ENCODE data around the gene CMTM2. TPM values are rescaled to one million over a fixed set of nuclear protein-coding genes. Genes with fewer than 3 reads are reported as not detected.

CMTM2 gene, protein sequence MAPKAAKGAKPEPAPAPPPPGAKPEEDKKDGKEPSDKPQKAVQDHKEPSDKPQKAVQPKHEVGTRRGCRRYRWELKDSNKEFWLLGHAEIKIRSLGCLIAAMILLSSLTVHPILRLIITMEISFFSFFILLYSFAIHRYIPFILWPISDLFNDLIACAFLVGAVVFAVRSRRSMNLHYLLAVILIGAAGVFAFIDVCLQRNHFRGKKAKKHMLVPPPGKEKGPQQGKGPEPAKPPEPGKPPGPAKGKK
- total RNA-seq (1 to 10 TPM in 1 of 2 donors, not detected in 1; 1.3 TPM), polyA plus RNA-seq (not detected)
- long read RNA-seq, donor 1, partial matches to known transcripts: 0 of 8 reads
- long read RNA-seq, donor 1, other reads (novel, unspliced or antisense): 8 of 8 reads
- long read RNA-seq, donor 2, partial matches to known transcripts: 0 of 2 reads
- long read RNA-seq, donor 2, other reads (novel, unspliced or antisense): 2 of 2 reads

DNA sequence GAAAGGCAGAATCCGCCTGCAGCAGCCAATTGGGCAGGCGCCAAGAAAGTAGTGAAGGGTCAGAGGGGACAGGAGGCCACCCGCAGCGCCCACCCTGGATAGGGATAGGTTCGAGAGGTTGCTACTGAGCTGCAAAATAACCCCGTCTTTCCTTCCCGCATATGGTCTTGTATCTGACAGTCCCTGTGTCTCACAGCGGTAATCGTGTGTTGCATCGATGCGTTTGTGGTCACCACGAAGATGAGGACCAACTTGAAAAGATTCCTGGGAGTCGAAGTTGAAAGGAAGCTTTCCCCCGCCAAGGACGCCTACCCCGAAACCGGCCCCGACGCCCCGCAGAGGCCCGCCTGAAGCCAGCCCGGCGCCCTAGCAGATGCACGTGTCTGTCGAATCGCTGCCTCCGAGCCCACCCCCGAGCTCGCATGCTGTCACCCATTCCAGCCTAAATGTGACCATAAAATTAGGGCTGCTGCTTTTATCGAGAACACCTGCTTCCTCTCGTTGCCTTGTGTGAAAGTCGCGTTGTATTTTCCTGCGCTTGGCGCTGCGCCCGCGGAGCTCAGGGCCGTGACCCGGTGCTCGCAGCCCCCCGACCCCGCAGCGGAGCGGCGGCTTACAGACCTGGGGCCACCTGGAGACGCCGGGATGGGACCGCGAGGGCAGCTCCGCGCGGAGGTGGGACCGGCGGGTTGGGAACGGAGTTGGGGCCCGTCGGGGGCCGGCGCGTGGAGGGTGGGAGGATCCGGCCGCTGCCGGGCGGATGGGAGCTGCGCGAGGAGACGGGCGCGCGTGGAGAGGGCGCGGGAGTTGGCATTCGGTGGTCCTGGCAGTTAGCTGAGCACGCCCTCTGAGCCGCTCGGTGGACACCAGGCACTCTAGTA is at the start of gene CMTM2:
TSS of gene CMTM2 (plus strand) at position 813 of the 881 bp plus-strand sequence. CDS start 145 bp downstream, outside the sequence.
- Histone ChIP-seq H3K36me3 (ENCODE audit: control insufficient read depth in 1 of 2, insufficient read depth in 2 of 2, low read length in 1 of 2) (no peaks in the 10 kb centered on the region), H3K27me3 (ENCODE audit: control insufficient read depth in 1 of 2, insufficient read depth in 2 of 2, low read length in 1 of 2) (no peaks in the 10 kb centered on the region), H3K4me3 (ENCODE audit: low read length in 2 of 2) (no peak within 1 kb of the TSS), H3K27ac (ENCODE audit: low read depth in 1 of 2, low read length in 2 of 2) (no peak within 1 kb of the TSS), H3K9me3 (ENCODE audit: control insufficient read depth, low read length) (no peaks in the 10 kb centered on the region), H3K4me1 (ENCODE audit: control insufficient read depth in 1 of 2, insufficient read depth in 2 of 2, low read length in 2 of 2) (peaks cover 0 to 6% of the 10 kb centered on the region in 2 donors)
- intact Hi-C loops (cut with DNase I): no loop called here
- peak in 1 of 2 donors; percentile 52 for DNase-seq
- peak; percentile 17 for ATAC-seq (ENCODE audit: low FRiP score)
- WGBS, 2 donors: 33 to 34% methylated on average over 66 to 77 of the region's 77 CpGs

DNA sequence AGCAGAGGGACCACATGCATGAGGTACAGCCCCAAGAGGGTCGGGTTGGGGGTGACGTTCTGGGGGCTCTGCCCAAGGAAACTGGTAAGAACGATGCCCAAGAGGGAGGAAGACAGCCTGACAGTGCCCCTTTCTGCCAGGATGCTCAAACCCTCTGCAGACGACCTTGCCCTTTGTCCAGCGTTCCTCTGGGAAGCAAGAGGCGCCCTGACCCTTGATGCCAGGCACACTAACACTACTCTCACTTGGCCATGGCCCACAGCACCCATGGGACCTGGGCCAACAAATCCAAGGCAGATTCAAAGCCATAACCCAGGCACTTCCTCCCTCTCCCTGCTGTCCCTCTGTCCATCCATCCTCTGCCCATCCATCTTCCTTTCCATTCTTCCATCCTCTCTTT is 49.8 kb upstream of the CMTM2 start:
- ATAC-seq (ENCODE audit: low FRiP score) (no peak), DNase-seq (peak in 1 of 2 donors; percentile 42)
- Histone ChIP-seq H3K4me3 (ENCODE audit: low read length in 2 of 2) (no peak overlapping the region), H3K27me3 (ENCODE audit: control insufficient read depth in 1 of 2, insufficient read depth in 2 of 2, low read length in 1 of 2) (no peaks in the 10 kb centered on the region), H3K36me3 (ENCODE audit: control insufficient read depth in 1 of 2, insufficient read depth in 2 of 2, low read length in 1 of 2) (peaks cover 0 to 11% of the 10 kb centered on the region in 2 donors), H3K4me1 (ENCODE audit: control insufficient read depth in 1 of 2, insufficient read depth in 2 of 2, low read length in 2 of 2) (no peaks in the 10 kb centered on the region), H3K27ac (ENCODE audit: low read depth in 1 of 2, low read length in 2 of 2) (no peak overlapping the region), H3K9me3 (ENCODE audit: control insufficient read depth, low read length) (no peaks in the 10 kb centered on the region)
- intact Hi-C loops (cut with DNase I): no loop called here
- WGBS, 2 donors: 91 to 94% methylated on average over 6 of the region's 6 CpGs

DNA sequence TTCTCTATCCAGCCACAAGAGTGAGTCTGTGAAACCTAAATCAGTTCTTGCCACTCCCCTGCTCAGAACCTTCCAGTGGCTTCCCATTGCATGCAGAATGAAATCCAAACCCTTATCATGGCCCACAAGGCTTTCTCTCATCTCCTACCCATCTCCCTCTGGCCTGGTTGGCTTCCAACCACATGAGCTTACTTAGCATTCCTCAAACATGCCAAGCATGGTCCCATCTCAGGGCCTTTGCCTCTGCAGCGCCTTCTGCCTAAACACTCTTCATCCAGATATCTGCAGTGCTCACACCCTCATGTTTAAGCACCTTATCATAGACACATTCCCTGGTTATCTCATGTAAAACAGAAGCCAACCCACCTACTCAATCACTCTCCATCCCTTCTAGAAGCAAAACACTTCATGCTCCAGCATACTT is 44.9 kb upstream of the CMTM2 start:
- H3K27ac ChIP-seq (ENCODE audit: low read depth in 1 of 2, low read length in 2 of 2): no peak overlapping the region
- no peaks in the 10 kb centered on the region for H3K27me3 ChIP-seq (ENCODE audit: control insufficient read depth in 1 of 2, insufficient read depth in 2 of 2, low read length in 1 of 2)
- no peak for ATAC-seq (ENCODE audit: low FRiP score)
- H3K4me1 ChIP-seq (ENCODE audit: control insufficient read depth in 1 of 2, insufficient read depth in 2 of 2, low read length in 2 of 2): no peaks in the 10 kb centered on the region
- H3K4me3 ChIP-seq (ENCODE audit: low read length in 2 of 2): no peak overlapping the region
- intact Hi-C loops (cut with DNase I): no loop called here
- DNase-seq: peak in 1 of 2 donors; percentile 9
- 98 to 100% methylated on average over 1 of the region's 1 CpG for WGBS, 2 donors
- H3K36me3 ChIP-seq (ENCODE audit: control insufficient read depth in 1 of 2, insufficient read depth in 2 of 2, low read length in 1 of 2): peaks cover 0 to 1% of the 10 kb centered on the region in 2 donors
- no peaks in the 10 kb centered on the region for H3K9me3 ChIP-seq (ENCODE audit: control insufficient read depth, low read length)

DNA sequence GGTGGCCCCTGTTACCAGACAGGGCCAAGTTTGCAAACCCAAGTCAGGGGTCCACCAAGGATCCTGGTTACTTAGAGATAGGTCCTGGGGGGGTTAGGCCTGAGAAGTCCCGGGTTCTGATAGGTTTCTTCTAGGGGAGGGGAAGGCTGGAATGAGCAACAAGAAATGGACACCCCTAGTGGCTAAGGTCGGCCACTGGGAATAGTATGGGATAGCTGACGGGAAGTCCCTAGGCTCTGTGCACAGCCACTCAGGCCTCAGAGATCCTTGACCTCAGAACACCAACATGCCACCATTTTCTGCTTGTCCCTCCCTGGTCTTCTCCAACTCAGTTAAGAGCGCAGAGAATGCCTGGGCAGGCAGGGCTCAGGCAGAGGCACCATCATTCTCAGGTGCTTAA is 42.7 kb upstream of the CMTM2 start:
- Histone ChIP-seq H3K4me3 (ENCODE audit: low read length in 2 of 2) (no peak overlapping the region), H3K36me3 (ENCODE audit: control insufficient read depth in 1 of 2, insufficient read depth in 2 of 2, low read length in 1 of 2) (peaks cover 0 to 1% of the 10 kb centered on the region in 2 donors), H3K9me3 (ENCODE audit: control insufficient read depth, low read length) (no peaks in the 10 kb centered on the region), H3K27me3 (ENCODE audit: control insufficient read depth in 1 of 2, insufficient read depth in 2 of 2, low read length in 1 of 2) (no peaks in the 10 kb centered on the region), H3K27ac (ENCODE audit: low read depth in 1 of 2, low read length in 2 of 2) (no peak overlapping the region), H3K4me1 (ENCODE audit: control insufficient read depth in 1 of 2, insufficient read depth in 2 of 2, low read length in 2 of 2) (no peaks in the 10 kb centered on the region)
- WGBS, 2 donors: 82 to 90% methylated on average over 4 of the region's 4 CpGs
- ATAC-seq (ENCODE audit: low FRiP score): no peak
- DNase-seq: no peak
- intact Hi-C loops (cut with DNase I): no loop called here

DNA sequence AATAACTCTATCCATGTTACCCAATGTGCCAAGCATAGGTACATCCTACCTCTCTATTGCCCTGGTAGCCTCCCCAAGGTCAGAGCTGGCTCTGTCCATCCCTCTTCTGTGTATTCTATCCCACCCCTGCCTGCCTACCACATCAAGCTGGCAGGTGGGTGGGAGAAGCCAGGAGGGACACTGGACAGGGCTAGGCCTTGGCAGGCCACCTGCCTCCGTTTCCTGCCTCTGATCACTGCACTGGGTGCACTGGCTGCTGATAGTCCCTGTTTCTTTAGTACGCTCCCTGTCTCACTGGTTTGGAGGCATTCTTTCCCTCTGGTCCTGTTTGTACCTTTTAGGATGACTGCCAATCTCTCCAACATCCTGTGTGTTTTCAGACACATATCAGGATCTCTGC is 42.0 kb upstream of the CMTM2 start:
- intact Hi-C loops (cut with DNase I): no loop called here
- Histone ChIP-seq H3K27me3 (ENCODE audit: control insufficient read depth in 1 of 2, insufficient read depth in 2 of 2, low read length in 1 of 2) (no peaks in the 10 kb centered on the region), H3K4me1 (ENCODE audit: control insufficient read depth in 1 of 2, insufficient read depth in 2 of 2, low read length in 2 of 2) (no peaks in the 10 kb centered on the region), H3K36me3 (ENCODE audit: control insufficient read depth in 1 of 2, insufficient read depth in 2 of 2, low read length in 1 of 2) (peaks cover 0 to 1% of the 10 kb centered on the region in 2 donors), H3K27ac (ENCODE audit: low read depth in 1 of 2, low read length in 2 of 2) (no peak overlapping the region), H3K9me3 (ENCODE audit: control insufficient read depth, low read length) (no peaks in the 10 kb centered on the region), H3K4me3 (ENCODE audit: low read length in 2 of 2) (no peak overlapping the region)
- 86 to 88% methylated on average over 2 of the region's 2 CpGs for WGBS, 2 donors
- no peak for DNase-seq
- no peak for ATAC-seq (ENCODE audit: low FRiP score)

DNA sequence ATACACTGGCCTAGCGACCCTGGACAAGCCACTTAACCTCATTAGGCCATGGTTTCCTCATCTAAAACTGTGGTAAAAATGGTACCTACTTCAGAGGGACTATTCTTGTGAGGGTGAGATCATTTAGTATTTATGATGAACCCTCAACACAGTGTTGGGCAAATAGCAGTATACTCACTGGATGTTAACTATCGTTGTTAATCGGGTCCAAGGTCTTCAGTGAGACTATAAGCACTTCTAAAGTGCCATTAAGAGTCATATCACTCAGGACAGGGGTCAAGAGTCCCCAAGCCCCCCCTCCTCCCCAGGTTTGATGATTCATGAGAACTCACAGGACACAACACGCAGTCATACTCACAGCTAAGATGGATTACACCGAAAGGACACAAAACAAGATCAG is 40.4 kb upstream of the CMTM2 start:
- H3K27me3 ChIP-seq (ENCODE audit: control insufficient read depth in 1 of 2, insufficient read depth in 2 of 2, low read length in 1 of 2): no peaks in the 10 kb centered on the region
- H3K36me3 ChIP-seq (ENCODE audit: control insufficient read depth in 1 of 2, insufficient read depth in 2 of 2, low read length in 1 of 2): peaks cover 0 to 1% of the 10 kb centered on the region in 2 donors
- H3K4me1 ChIP-seq (ENCODE audit: control insufficient read depth in 1 of 2, insufficient read depth in 2 of 2, low read length in 2 of 2): no peaks in the 10 kb centered on the region
- H3K27ac ChIP-seq (ENCODE audit: low read depth in 1 of 2, low read length in 2 of 2): no peak overlapping the region
- 88 to 93% methylated on average over 5 of the region's 5 CpGs for WGBS, 2 donors
- H3K4me3 ChIP-seq (ENCODE audit: low read length in 2 of 2): no peak overlapping the region
- no peaks in the 10 kb centered on the region for H3K9me3 ChIP-seq (ENCODE audit: control insufficient read depth, low read length)
- intact Hi-C loops (cut with DNase I): no loop called here
- ATAC-seq (ENCODE audit: low FRiP score) (no peak), DNase-seq (no peak)

DNA sequence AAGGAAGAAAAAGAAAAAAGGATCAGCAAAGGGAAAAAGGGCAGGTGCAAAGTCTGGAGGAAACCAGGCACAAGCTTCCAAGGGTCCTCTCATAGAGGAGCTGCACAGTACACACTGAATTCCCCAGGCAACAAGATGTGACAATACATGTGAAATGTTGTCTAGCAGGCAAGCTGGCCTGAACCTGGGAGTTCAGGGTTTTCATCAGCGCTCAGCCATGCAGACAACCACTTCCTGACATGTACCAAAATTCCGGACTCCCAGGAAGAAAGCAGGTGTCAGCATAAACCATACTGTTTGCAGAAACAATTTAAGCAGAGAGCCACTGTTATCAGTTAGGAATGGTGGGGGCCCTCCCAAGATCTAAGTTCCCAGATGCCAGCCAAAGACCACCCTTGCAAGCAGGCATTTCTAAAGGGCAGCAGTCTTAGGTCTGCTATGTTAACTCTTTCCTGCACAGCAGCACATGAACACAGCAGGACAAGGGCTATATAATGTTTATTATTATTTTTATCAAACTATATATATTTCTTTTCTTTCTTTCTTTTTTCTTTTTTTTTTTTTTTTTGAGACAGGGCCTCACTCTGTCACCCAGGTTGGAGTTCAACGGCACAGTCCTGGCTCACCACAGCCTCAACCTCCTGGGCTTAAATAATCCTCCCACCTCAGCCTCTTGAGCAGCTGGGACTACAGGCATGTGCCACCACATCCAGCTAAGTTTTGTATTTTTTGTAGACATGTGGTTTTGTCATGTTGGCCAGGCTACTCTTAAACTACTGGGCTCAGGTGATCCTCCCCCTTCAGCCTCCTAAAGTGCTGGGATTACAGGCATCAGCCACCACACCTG is 39.4 kb upstream of the CMTM2 start:
- WGBS, 2 donors: 80 to 89% methylated on average over 3 of the region's 3 CpGs
- Histone ChIP-seq H3K4me3 (ENCODE audit: low read length in 2 of 2) (no peak overlapping the region), H3K27ac (ENCODE audit: low read depth in 1 of 2, low read length in 2 of 2) (no peak overlapping the region), H3K9me3 (ENCODE audit: control insufficient read depth, low read length) (no peaks in the 10 kb centered on the region), H3K36me3 (ENCODE audit: control insufficient read depth in 1 of 2, insufficient read depth in 2 of 2, low read length in 1 of 2) (no peaks in the 10 kb centered on the region), H3K27me3 (ENCODE audit: control insufficient read depth in 1 of 2, insufficient read depth in 2 of 2, low read length in 1 of 2) (no peaks in the 10 kb centered on the region), H3K4me1 (ENCODE audit: control insufficient read depth in 1 of 2, insufficient read depth in 2 of 2, low read length in 2 of 2) (no peaks in the 10 kb centered on the region)
- DNase-seq (no peak), ATAC-seq (ENCODE audit: low FRiP score) (no peak)
- intact Hi-C loops (cut with DNase I): no loop called here
